Endometrial microvascular endothelial cells (primary cell): ENCODE measurements around the gene ARHGAP6. TPM values are rescaled to one million over a fixed set of nuclear protein-coding genes. Genes with fewer than 3 reads are reported as not detected.

Experiments used
- in situ Hi-C: cut with HindIII; loops from 2 replicates; pipeline ENCODE4 v1.10.0; 2017; ENCODE audit warnings: low sequenced_read_pairs, low pct_unique_long_range_greater_than_20kb; ENCODE audit errors: inconsistent ontology term
- total RNA-seq: library from RNA; depleted of rRNA; stranded (reverse); fragments of >200 nt; gene quantifications from one replicate; pipeline ENCODE4 v1.2.3, GENCODE V29; 2015; ENCODE audit errors: inconsistent ontology term

ARHGAP6 gene
- total RNA-seq, 1 donor from 2014 or later, result 1.4 TPM

GRCh38 chrX:11351375-11352295, 314.1 kb downstream of the ARHGAP6 start:
- in situ Hi-C loops, result no loop called here

- in situ Hi-C loops, result no loop called here
Measured at GRCh38 chrX:11349661-11350337, 315.9 kb downstream of the ARHGAP6 start.

GRCh38 chrX:11349020-11349419, 316.7 kb downstream of the ARHGAP6 start:
- in situ Hi-C loops, result no loop called here

GRCh38 chrX:11347300-11347699, 318.4 kb downstream of the ARHGAP6 start:
- in situ Hi-C loops, result no loop called here

GRCh38 chrX:11346121-11346682, 319.5 kb downstream of the ARHGAP6 start:
- in situ Hi-C loops, result no loop called here

- in situ Hi-C loops, result no loop called here
Measured at GRCh38 chrX:11342673-11343072, 323.0 kb downstream of the ARHGAP6 start.

- in situ Hi-C loops, result no loop called here
Measured at GRCh38 chrX:11341274-11342201, 324.2 kb downstream of the ARHGAP6 start.

GRCh38 chrX:11337292-11338009, 328.3 kb downstream of the ARHGAP6 start:
- in situ Hi-C loops, result no loop called here

- in situ Hi-C loops, result no loop called here
Measured at GRCh38 chrX:11336201-11336600, 329.5 kb downstream of the ARHGAP6 start.

GRCh38 chrX:11334165-11334564, 331.6 kb downstream of the ARHGAP6 start:
- in situ Hi-C loops, result no loop called here

GRCh38 chrX:11331788-11332187, 333.9 kb downstream of the ARHGAP6 start:
- in situ Hi-C loops, result no loop called here

- in situ Hi-C loops, result no loop called here
Measured at GRCh38 chrX:11329021-11329420, 336.7 kb downstream of the ARHGAP6 start.

- in situ Hi-C loops, result no loop called here
Measured at GRCh38 chrX:11328134-11328533, 337.6 kb downstream of the ARHGAP6 start.

- in situ Hi-C loops, result no loop called here
Measured at GRCh38 chrX:11321986-11322385, 343.7 kb downstream of the ARHGAP6 start.

GRCh38 chrX:11319806-11320520, 345.8 kb downstream of the ARHGAP6 start:
- in situ Hi-C loops, result no loop called here

GRCh38 chrX:11311706-11312105, 354.0 kb downstream of the ARHGAP6 start:
- in situ Hi-C loops, result no loop called here

- in situ Hi-C loops, result no loop called here
Measured at GRCh38 chrX:11309220-11309619, 356.5 kb downstream of the ARHGAP6 start.

- in situ Hi-C loops, result no loop called here
Measured at GRCh38 chrX:11305641-11306040, 360.1 kb downstream of the ARHGAP6 start.
